GM19395 (cell line): Measurements from ENCODE around the gene CFAP53.
"Not testable (repeated sequence)": the region's sequence is repeated elsewhere in the genome, so short reads cannot be mapped to it uniquely, and the experiment has no call there.

ENCODE experiments used
- ATAC-seq: cut with Tn5 transposase; IDR thresholded peaks from one replicate; pipeline ENCODE4 v1.9.1; 2021; ENCODE audit warnings: mild to moderate bottlenecking, moderate library complexity; ENCODE audit not compliant: unreplicated experiment

Gene CFAP53

GRCh38 chr18:50273203-50274043 is 7.1 kb upstream of the CFAP53 start:
- no peak for ATAC-seq

DNA sequence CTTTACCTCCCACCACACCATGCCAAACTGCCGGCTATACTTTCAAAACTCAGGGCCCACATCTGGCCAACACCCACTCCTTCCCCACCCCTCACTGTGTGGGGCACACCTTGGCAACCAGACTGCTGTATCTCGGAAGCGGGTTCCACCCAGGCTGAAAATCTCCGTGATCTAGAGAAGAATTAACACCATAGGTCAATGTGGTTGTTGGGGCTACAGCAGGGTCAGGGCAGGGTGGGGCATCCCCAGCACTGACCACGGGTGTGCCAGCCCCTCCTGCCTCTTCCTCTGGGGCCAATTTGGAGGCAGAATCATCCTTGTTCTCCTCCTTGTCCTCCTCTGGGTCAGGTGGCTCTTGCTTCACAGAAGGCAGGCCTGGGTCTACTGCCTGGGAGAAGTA is 6.3 kb upstream of the CFAP53 start:
- no peak for ATAC-seq

- ATAC-seq: peak; percentile 69
These were observed 1.9 kb upstream of the CFAP53 start for GRCh38 chr18:50268022-50268747.

DNA sequence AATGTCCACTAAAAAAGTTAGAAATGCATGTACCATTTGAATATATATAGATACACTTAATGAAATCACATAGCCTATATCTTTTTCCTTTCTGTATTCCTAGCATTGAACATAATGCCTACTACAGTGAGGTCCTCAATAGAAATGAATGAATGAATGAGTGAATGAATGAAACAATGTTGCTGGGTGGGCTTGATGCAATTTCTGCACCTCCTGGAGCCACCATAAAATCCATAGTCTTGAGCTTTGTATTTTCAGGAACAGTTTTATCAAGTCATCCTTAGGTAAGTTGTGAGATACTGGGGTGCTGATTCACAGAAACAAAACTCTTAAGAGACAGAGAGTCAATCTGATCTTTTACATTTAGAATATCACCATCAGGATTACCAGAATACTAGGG is 3.3 kb downstream of the CFAP53 start:
- no peak for ATAC-seq

DNA sequence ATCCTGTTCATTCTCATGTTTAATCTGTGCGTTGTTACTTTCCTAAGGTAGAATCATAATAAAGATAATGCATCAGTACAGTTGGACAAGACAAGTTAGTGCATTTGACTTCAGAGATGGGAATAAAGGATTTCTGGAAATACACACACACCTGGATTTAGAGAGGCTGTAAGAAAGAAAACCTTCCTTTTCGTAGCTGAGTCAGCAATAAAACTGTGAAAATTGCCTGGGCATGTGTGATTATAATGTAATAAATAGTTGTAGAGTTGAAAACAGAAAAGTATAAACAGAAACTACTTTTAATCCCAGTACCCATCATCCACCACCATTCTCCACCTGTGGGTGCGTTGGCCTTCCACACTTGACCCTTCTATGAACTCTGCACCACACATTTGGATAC is 15.4 kb downstream of the CFAP53 start:
- ATAC-seq: no peak

DNA sequence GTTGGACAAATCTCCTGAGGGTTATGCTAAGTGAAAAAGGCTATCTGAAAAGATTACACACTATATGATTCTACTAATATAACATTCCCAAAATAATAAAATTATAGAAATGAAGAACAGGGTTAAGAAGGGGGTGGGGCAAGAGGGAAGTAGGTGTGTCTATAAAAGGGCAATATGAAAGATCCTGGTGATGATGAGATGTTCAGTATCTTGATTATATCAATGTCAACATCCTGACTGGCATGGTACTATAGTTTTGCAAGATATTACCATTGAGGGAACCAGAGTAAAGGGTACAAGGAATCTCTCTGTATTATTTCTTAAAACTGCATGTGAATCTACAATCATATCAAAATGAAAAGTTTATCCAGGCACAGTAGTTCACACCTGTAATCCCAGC is 16.7 kb downstream of the CFAP53 start:
- ATAC-seq: no peak

DNA sequence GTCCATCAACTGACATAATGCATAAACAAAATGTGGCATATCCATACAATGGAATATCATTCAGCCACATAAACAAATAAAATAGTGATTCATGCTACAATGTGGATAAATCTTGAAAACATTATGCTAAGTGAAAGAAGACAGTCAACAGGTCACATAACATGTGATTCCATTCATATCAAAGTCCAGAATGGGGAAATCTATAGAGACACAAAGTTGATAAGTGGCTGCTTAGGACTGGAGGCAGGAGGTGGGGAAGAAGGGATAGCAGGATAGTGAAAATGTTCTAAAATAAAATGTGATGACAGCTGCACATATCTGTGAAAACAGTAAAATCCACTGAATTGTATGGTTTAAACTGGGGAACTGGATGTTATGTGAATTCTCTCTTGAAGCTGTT is 18.7 kb downstream of the CFAP53 start:
- no peak for ATAC-seq

GRCh38 chr18:50241768-50242167 is 24.5 kb downstream of the CFAP53 start:
- not testable (repeated sequence) for ATAC-seq

DNA sequence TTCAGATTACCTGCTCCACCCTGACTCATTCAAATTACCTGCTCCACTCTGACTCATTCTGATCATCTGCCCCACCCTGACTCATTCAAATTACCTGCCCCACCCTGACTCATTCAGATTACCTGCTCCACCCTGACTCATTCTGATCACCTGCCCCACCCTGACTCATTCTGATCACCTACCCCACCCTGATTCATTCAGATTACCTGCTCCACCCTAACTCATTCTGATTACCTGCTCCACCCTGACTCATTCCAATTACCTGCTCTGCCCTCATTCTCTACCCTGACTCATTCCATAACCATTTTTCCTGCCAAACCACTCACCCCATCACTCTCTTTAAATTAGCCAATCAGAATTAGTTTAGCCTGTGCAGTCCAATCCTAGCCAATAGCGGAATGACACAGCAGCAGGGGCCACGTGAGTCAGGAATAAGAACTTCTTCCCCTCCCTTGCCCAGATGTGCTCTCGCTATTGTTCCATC is 26.2 kb downstream of the CFAP53 start:
- ATAC-seq: no peak

- no peak for ATAC-seq
These were observed 33.9 kb downstream of the CFAP53 start for GRCh38 chr18:50232419-50232818.

DNA sequence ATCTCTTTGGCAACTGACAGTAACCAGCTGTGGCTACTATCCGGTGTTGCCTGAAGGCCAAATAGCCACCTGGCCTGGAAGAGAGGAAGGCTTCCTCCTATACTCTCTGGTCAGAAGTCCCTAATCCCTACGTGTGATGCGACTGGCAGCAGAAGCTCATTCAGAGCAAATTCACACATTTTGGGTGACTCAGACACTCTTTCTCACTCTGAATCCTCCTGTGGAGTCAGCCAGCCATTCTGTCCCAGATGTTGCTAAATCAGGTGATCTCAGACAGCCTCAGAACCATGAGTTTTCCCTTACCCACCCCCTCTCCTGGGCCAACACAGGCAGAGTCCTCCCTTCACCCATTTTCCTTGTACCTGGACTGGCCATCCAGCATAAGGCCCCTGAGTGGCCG is 34.7 kb downstream of the CFAP53 start:
- no peak for ATAC-seq

GRCh38 chr18:50220249-50220648 is 46.0 kb downstream of the CFAP53 start:
- ATAC-seq: not testable (repeated sequence)

DNA sequence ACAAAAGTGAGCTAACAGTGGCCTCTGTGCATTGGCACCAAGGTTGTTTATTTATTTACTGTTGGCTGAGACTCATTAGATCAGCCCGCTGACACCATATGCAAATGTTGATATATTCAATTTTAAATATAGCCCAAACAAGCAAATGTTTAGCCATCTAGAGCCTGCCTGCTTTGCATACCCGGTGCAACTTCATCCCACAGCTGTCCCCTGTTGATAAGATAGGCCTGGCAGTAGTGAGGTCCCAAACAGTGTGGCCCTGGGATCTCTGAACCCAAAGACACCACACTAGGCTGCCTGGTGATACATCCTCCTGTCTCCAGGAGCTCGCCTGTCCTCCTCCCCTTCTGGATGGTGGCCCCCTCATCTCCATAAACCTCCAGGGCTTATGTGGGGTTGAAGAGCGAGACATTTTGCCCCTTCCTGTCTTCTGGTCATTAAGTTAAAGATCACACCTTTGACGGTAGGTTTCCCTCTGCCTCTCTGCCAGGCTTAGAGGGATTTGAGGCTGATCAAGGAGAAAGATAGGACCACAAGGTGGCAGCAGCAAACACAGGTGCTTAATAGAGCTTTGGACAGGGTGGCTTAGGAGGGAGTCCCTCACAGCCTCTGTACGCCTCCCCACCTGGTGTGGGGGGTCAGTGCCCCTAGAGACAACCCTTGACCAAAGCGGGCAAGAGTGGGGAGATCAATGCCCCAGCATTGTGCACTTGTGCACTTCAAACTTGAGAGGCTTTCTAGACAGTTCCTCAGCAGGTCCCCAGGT is 47.7 kb downstream of the CFAP53 start:
- peak; percentile 66 for ATAC-seq

- ATAC-seq: no peak
These were observed 57.0 kb downstream of the CFAP53 start for GRCh38 chr18:50209311-50209710.

- ATAC-seq: no peak
These were observed 58.6 kb downstream of the CFAP53 start for GRCh38 chr18:50207722-50208121.

DNA sequence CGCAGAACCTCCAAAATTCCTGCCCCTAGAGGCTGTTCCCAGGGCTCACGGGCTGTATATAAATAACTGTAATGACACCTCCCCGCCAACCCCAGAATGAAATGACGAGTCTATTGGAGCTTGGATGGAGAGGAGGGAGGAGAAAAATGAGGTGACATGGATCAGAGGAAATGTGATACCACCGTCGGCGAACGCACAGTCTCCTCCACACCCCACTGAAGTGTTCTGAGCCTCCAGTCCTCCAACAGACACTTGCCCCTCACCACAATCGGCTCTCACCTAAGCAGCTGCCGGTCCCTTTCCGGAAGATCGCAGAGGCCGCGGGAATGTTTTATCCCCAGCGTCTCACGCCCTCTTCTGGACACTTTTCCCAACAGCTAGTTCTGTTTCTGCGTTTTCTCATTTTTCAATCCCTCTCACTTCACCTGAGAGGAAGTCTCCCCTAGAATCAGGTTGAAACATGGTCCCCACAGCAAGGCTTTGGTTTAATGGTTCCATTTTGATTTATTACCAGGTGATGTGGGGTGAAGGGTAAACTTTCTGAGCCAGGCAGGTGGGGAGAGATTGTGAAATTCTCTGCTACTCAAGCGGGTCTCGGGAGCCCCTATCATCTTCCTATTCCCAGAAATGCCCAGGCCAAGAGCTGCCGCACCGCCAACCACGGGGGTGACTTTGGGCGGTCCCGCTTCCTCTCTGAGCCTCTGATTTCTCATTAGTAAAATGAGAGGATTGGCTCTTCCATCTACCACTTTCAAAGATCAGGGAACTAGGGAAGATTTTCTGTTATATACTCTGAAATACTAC is 62.3 kb downstream of the CFAP53 start:
- ATAC-seq: no peak

GRCh38 chr18:50201476-50202018 is 64.7 kb downstream of the CFAP53 start:
- no peak for ATAC-seq

DNA sequence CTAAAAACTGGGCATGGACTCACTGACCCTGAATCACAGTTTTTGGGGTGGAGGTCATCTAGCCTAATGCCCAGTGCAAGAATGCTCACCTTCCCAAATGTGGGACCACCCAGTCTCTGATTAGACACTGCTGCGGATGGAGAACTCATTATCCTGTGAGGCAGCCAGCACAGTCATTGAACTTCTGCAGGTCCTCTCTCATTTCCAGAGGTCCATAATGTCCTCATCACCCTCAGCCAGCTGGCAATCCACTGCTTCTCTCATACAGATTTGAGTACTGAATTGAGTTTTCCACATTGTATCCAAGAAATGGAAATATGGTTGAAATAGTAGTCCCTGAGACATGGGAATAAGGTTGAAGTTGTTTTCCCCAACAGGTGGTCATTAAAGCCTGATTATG is 66.4 kb downstream of the CFAP53 start:
- no peak for ATAC-seq

- ATAC-seq: no peak
These were observed 66.9 kb downstream of the CFAP53 start for GRCh38 chr18:50199346-50199855.

GRCh38 chr18:50196261-50196660 is 70.0 kb downstream of the CFAP53 start:
- no peak for ATAC-seq
